K562 (cell line): ENCODE results near the gene RFX3. TPM values are rescaled to one million over a fixed set of nuclear protein-coding genes. Genes with fewer than 3 reads are reported as not detected.

Source experiments
- ATAC-seq: fragments of 200-7000 bp; cut with Tn5 transposase; 3 replicates; pipeline ENCODE4 v1.9.1; 2020; ENCODE audit warnings: moderate library complexity
- BruUV-seq: library from RNA; stranded (reverse); fragments of 400-500 nt; replicated peaks from 2 replicates; lab custom pipeline; 2021; lab: Mats Ljungman, UMichigan
- CTCF ChIA-PET: fragments of 300-600 bp; formaldehyde crosslinking; extraction: SDS; loops from one replicate; lab custom pipeline; 2021; ENCODE audit warnings: low intra/inter-chr PET ratio; lab: Yijun Ruan, JAX
- POLR2A ChIA-PET: fragments of 300-600, 350-650 bp; sonication (Branson Sonifier 250); formaldehyde crosslinking; extraction: SDS; loops from one replicate; lab custom pipeline; 2021; ENCODE audit warnings: antibody characterized with exemption, inconsistent platforms; lab: Yijun Ruan, JAX
- DNase-seq, 4 experiments: peaks; one replicate each; pipeline versions ENCODE4 v3.0.0 to v3.0.0-alpha.2; 2011 to 2018; ENCODE audit warnings: low spot score in 3 of 4, mixed read lengths in 3 of 4; ENCODE audit errors: extremely low read depth in 1 of 4
- FAIRE-seq: peaks from 2 replicates; lab custom pipeline; 2011; peaks lifted over from hg19 to GRCh38; lab: Jason Lieb, UNC
- H2AFZ ChIP-seq: 2 replicates; pipeline ENCODE4 v1.6.0; 2011; ENCODE audit warnings: low read depth, low read length, control low read depth, inconsistent platforms
- H3K27ac ChIP-seq: fragments of 200-600 bp; 3 replicates; pipeline ENCODE4 v1.8.0; 2011; ENCODE audit warnings: low read depth, mild to moderate bottlenecking, control low read depth, inconsistent platforms, low read length, moderate library complexity, mixed read lengths; ENCODE audit errors: extremely low read depth
- H3K27me3 ChIP-seq, 2 experiments: fragments of 300-600 bp in 1 of 2; 2 replicates in 1 of 2; 3 replicates in 1 of 2; pipeline versions ENCODE4 v1.6.0 to v1.8.0; 2011; ENCODE audit warnings: inconsistent platforms in 2 of 2, low read length in 2 of 2, mild to moderate bottlenecking in 1 of 2, mixed read lengths in 1 of 2, moderate library complexity in 1 of 2; ENCODE audit not compliant: control insufficient read depth in 2 of 2, insufficient read depth in 2 of 2
- H3K36me3 ChIP-seq: fragments of 300-600 bp; 3 replicates; pipeline ENCODE4 v1.8.0; 2011; ENCODE audit warnings: mild to moderate bottlenecking, low read length, inconsistent platforms; ENCODE audit not compliant: control insufficient read depth, insufficient read depth
- H3K4me1 ChIP-seq, 2 experiments: fragments of 200-600 bp in 1 of 2; replicated peaks in 1 of 2; 2 replicates in 1 of 2; 3 replicates in 1 of 2; pipeline versions ENCODE4 v1.5.1 to v1.8.0; 2011; ENCODE audit warnings: inconsistent platforms in 2 of 2, low read length in 2 of 2, mild to moderate bottlenecking in 1 of 2, mixed read lengths in 1 of 2, moderate library complexity in 1 of 2; ENCODE audit not compliant: control insufficient read depth in 2 of 2, insufficient read depth in 2 of 2
- H3K4me2 ChIP-seq: 2 replicates; pipeline ENCODE4 v1.6.1; 2011; ENCODE audit warnings: low read length, control low read depth, inconsistent platforms, mixed read lengths; ENCODE audit not compliant: insufficient read depth
- H3K4me3 ChIP-seq: fragments of 200-600 bp; sonication (generic), shearing (Covaris generic); 2 replicates; pipeline ENCODE4 v1.5.1; 2016; ENCODE audit warnings: control low read depth, inconsistent platforms
- H3K79me2 ChIP-seq: fragments of 200-600 bp; 3 replicates; pipeline ENCODE4 v1.8.0; 2011; ENCODE audit warnings: low read length, inconsistent platforms; ENCODE audit not compliant: control insufficient read depth, insufficient read depth
- H3K9ac ChIP-seq, 2 experiments: 2 replicates each; pipeline versions ENCODE4 v1.6.0 to v1.6.1; 2011; ENCODE audit warnings: low read depth in 2 of 2, low read length in 2 of 2, control low read depth in 1 of 2, inconsistent platforms in 1 of 2, mild to moderate bottlenecking in 1 of 2, mixed read lengths in 1 of 2; ENCODE audit not compliant: insufficient read depth in 1 of 2
- H3K9me1 ChIP-seq: one replicate; pipeline ENCODE4 v1.6.0; 2011; ENCODE audit warnings: inconsistent platforms, mild to moderate bottlenecking, low read length, moderate library complexity; ENCODE audit not compliant: control insufficient read depth, insufficient read depth
- H3K9me3 ChIP-seq: replicated peaks from 2 replicates; pipeline ENCODE4 v1.5.1; 2011; ENCODE audit warnings: low read depth, low read length, inconsistent platforms; ENCODE audit not compliant: control insufficient read depth, insufficient read depth
- H4K20me1 ChIP-seq: replicated peaks from 2 replicates; pipeline ENCODE4 v1.6.1; 2011; ENCODE audit warnings: low read length, inconsistent platforms, mixed read lengths; ENCODE audit not compliant: control insufficient read depth, insufficient read depth
- ATF7 ChIP-seq: fragments of 450-650 bp; IDR thresholded peaks from 2 replicates; pipeline ENCODE4 v1.7.1; 2014; ENCODE audit warnings: mild to moderate bottlenecking, moderate library complexity
- DDX20 ChIP-seq: fragments of 450-650 bp; IDR thresholded peaks from 2 replicates; pipeline ENCODE4 v1.6.1; 2016; ENCODE audit warnings: missing genetic modification characterization, low read depth, mild to moderate bottlenecking, missing compliant biosample characterization, moderate library complexity
- ETS2 ChIP-seq: IDR thresholded peaks from 2 replicates; pipeline ENCODE4 v1.6.1; 2016; ENCODE audit warnings: borderline replicate concordance, missing genetic modification characterization, mild to moderate bottlenecking, moderate library complexity, missing compliant biosample characterization; ENCODE audit not compliant: poor library complexity, severe bottlenecking
- FIP1L1 ChIP-seq: fragments of 200-400 bp; formaldehyde crosslinking; IDR thresholded peaks from 2 replicates; pipeline ENCODE4 v1.6.1; 2018; ENCODE audit warnings: mild to moderate bottlenecking, low read depth, low read length; ENCODE audit not compliant: poor library complexity, severe bottlenecking
- FOXJ2 ChIP-seq: fragments of 200-800 bp; sonication (Bioruptor generic); IDR thresholded peaks from 2 replicates; pipeline ENCODE4 v1.6.1; 2016; ENCODE audit warnings: missing genetic modification characterization, missing compliant biosample characterization
- NELFE ChIP-seq: IDR thresholded peaks from 2 replicates; pipeline ENCODE4 v1.6.1; 2011; ENCODE audit warnings: mild to moderate bottlenecking; ENCODE audit not compliant: insufficient read depth, insufficient read length
- NRF1 ChIP-seq, 2 experiments: fragments of 450-650 bp; IDR thresholded peaks in 1 of 2; conservative IDR thresholded peaks in 1 of 2; 2 replicates each; pipeline ENCODE4 v1.6.1; 2014; ENCODE audit warnings: mild to moderate bottlenecking in 2 of 2
- NUFIP1 ChIP-seq: fragments of 450-650 bp; IDR thresholded peaks from 2 replicates; pipeline ENCODE4 v1.6.1; 2018; ENCODE audit not compliant: partially characterized antibody
- in situ Hi-C: fragments of 300-500 bp; cut with MboI; formaldehyde crosslinking; loops from 4 replicates; pipeline ENCODE4 v1.15.0; 2018; ENCODE audit warnings: inconsistent platforms, mixed read lengths
- intact Hi-C: fragments of 100-400 bp; cut with micrococcal nuclease; formaldehyde crosslinking; loops from 2 replicates; pipeline ENCODE4 v1.14.2; 2022
- polyA plus RNA-seq, 8 experiments: library from polyadenylated mRNA; depleted of rRNA in 4 of 8; stranded (reverse) in 5 of 8; unstranded in 3 of 8; fragments of >200 nt; fragmentation: Nextera tagmentation in 2 of 8; fragmentation: Illumina TruSeq in 1 of 8; extraction: Ambion mirVana in 2 of 8; extraction: Trizol in 1 of 8; gene quantifications; 2 replicates each; pipeline versions ENCODE4 v1.2.1 to v1.2.3, GENCODE V29; 2011 to 2014; ENCODE audit warnings: inconsistent platforms in 1 of 8, missing spikeins in 1 of 8
- total RNA-seq, 7 experiments: library from RNA; depleted of rRNA in 6 of 7; stranded (reverse); fragments of >200 nt in 6 of 7; fragmentation: Illumina TruSeq in 2 of 7; extraction: Trizol in 2 of 7; gene quantifications; 2 replicates each; pipeline versions ENCODE4 v1.2.1 to v1.2.3, GENCODE V29; 2011 to 2021; ENCODE audit warnings: low replicate concordance in 1 of 7
- TF ChIP-seq, protein P1 (sequence below), 3 experiments: IDR thresholded peaks in 2 of 3; conservative IDR thresholded peaks in 1 of 3; 2 replicates each; pipeline ENCODE4 v1.5.1; 2011 to 2012; ENCODE audit warnings: low read length in 3 of 3, mild to moderate bottlenecking in 3 of 3, control low read depth in 2 of 3, improper control_type of control experiment in 1 of 3, inconsistent platforms in 1 of 3, low read depth in 1 of 3, mixed read lengths in 1 of 3, moderate library complexity in 1 of 3; ENCODE audit not compliant: insufficient read depth in 2 of 3
- TF ChIP-seq, protein P2 (sequence below): IDR thresholded peaks from 3 replicates; pipeline ENCODE4 v1.6.1; 2011; ENCODE audit warnings: borderline replicate concordance, mild to moderate bottlenecking; ENCODE audit not compliant: insufficient read length, insufficient read depth
- TF ChIP-seq, protein P3 (sequence below): sonication (generic); IDR thresholded peaks from 2 replicates; pipeline ENCODE4 v1.6.1; 2016
- TF ChIP-seq, protein P4 (sequence below): fragments of 250-450 bp; sonication (Bioruptor Pico); IDR thresholded peaks from 2 replicates; pipeline ENCODE4 v1.5.0; 2021
- TF ChIP-seq, protein P5 (sequence below): fragments of 450-650 bp; IDR thresholded peaks from 2 replicates; pipeline ENCODE4 v1.6.1; 2016; ENCODE audit warnings: low read depth, mild to moderate bottlenecking, moderate library complexity
- TF ChIP-seq, protein P6 (sequence below), 2 experiments: fragments of 250-450 bp in 1 of 2; fragments of 450-650 bp in 1 of 2; sonication (Bioruptor Pico) in 1 of 2; IDR thresholded peaks; 2 replicates each; pipeline versions ENCODE4 v1.6.1 to v1.8.0; 2016 to 2021; ENCODE audit warnings: mild to moderate bottlenecking in 2 of 2, moderate library complexity in 2 of 2, missing compliant biosample characterization in 1 of 2, missing genetic modification characterization in 1 of 2

Gene RFX3
- total and polyA plus RNA-seq, 9 of the 15 experiments (the other 6 are each of a cell fraction or from before 2014, with no cell fraction given) = 0.86 to 4.9 (median 2.0) TPM

DNA sequence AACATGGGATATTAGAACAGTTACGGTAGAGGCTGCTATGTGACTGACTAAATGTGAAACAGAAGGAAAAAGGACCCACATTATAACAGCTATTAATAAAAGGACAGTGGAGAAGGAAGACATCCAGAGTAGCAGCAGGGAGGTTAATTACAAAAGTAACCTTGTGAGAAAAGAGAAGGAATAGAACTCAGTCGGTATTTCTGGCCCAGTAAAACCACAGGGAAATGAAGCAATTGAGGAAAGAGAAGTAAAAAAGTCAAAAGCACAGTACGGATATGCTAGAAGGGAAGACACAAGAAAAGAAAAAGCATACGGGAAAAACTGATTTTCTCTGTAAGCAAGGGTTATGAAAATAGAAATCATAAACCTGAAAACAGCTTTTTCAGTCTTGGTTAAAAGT, 164.7 kb downstream of the RFX3 start (continued):
- TF ChIP-seq, protein P1, sequence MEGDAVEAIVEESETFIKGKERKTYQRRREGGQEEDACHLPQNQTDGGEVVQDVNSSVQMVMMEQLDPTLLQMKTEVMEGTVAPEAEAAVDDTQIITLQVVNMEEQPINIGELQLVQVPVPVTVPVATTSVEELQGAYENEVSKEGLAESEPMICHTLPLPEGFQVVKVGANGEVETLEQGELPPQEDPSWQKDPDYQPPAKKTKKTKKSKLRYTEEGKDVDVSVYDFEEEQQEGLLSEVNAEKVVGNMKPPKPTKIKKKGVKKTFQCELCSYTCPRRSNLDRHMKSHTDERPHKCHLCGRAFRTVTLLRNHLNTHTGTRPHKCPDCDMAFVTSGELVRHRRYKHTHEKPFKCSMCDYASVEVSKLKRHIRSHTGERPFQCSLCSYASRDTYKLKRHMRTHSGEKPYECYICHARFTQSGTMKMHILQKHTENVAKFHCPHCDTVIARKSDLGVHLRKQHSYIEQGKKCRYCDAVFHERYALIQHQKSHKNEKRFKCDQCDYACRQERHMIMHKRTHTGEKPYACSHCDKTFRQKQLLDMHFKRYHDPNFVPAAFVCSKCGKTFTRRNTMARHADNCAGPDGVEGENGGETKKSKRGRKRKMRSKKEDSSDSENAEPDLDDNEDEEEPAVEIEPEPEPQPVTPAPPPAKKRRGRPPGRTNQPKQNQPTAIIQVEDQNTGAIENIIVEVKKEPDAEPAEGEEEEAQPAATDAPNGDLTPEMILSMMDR (IDR thresholded peaks at IDR 0.05 in 2 of 3, conservative IDR thresholded peaks at IDR 0.05 in 1 of 3; ENCODE audit: insufficient read depth in 2 of 3, low read depth in 1 of 3, low read length in 3 of 3) = no peak
- TF ChIP-seq FOXJ2 (no peak), DDX20 (tag) (no peak), NUFIP1 (no peak), FIP1L1 (no peak), NRF1 (conservative IDR thresholded peaks at IDR 0.05 in 1 of 2, IDR thresholded peaks at IDR 0.05 in 1 of 2) (no peak), NELFE (no peak)

DNA sequence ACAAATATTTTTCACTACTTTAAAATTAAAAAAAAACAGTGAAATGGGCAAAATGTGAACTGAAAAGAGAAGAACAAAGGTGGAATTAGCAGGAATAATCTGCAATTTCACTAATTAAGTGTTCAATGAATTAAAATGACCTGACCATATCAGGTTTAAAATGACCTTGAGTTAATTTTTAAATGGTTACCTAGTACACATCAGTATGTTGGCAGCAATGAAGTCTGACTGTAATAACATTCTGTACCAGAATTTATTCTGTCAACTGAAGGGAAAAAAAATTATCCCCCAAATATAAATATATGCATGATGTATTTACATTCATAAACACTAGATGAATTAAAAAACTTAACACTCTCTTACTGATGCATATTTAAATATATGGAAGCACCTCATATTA, 165.6 kb downstream of the RFX3 start:
- Histone ChIP-seq H4K20me1 (no peaks in the 10 kb centered on the region), H3K27ac (no peak overlapping the region), H3K36me3 (no peaks in the 10 kb centered on the region), H3K9me1 (no peaks in the 10 kb centered on the region), H3K4me2 (no peak overlapping the region), H3K4me1 (no peaks in the 10 kb centered on the region), H3K79me2 (no peaks in the 10 kb centered on the region), H3K9ac (no peak overlapping the region), H2AFZ (no peak overlapping the region), H3K27me3 (no peaks in the 10 kb centered on the region), H3K9me3 (no peaks in the 10 kb centered on the region), H3K4me3 (no peak overlapping the region)
- intact Hi-C loops = no loop called here
- in situ Hi-C loops = no loop called here
- ChIA-PET POLR2A (no interaction called here), CTCF (no interaction called here)
- FAIRE-seq (no peak), DNase-seq (no peak), ATAC-seq (no peak)
- no TSS peak for BruUV-seq
- TF ChIP-seq ETS2 (no peak), ATF7 (no peak)
- TF ChIP-seq, protein P2, sequence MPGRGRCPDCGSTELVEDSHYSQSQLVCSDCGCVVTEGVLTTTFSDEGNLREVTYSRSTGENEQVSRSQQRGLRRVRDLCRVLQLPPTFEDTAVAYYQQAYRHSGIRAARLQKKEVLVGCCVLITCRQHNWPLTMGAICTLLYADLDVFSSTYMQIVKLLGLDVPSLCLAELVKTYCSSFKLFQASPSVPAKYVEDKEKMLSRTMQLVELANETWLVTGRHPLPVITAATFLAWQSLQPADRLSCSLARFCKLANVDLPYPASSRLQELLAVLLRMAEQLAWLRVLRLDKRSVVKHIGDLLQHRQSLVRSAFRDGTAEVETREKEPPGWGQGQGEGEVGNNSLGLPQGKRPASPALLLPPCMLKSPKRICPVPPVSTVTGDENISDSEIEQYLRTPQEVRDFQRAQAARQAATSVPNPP = no peak
- TF ChIP-seq, protein P3, sequence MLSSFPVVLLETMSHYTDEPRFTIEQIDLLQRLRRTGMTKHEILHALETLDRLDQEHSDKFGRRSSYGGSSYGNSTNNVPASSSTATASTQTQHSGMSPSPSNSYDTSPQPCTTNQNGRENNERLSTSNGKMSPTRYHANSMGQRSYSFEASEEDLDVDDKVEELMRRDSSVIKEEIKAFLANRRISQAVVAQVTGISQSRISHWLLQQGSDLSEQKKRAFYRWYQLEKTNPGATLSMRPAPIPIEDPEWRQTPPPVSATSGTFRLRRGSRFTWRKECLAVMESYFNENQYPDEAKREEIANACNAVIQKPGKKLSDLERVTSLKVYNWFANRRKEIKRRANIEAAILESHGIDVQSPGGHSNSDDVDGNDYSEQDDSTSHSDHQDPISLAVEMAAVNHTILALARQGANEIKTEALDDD = no peak
- TF ChIP-seq, protein P4, sequence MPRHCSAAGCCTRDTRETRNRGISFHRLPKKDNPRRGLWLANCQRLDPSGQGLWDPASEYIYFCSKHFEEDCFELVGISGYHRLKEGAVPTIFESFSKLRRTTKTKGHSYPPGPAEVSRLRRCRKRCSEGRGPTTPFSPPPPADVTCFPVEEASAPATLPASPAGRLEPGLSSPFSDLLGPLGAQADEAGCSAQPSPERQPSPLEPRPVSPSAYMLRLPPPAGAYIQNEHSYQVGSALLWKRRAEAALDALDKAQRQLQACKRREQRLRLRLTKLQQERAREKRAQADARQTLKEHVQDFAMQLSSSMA (CRISPR knock-in tag) = no peak
- TF ChIP-seq, protein P5, sequence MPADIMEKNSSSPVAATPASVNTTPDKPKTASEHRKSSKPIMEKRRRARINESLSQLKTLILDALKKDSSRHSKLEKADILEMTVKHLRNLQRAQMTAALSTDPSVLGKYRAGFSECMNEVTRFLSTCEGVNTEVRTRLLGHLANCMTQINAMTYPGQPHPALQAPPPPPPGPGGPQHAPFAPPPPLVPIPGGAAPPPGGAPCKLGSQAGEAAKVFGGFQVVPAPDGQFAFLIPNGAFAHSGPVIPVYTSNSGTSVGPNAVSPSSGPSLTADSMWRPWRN = no peak
- TF ChIP-seq, protein P6, sequence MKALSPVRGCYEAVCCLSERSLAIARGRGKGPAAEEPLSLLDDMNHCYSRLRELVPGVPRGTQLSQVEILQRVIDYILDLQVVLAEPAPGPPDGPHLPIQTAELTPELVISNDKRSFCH (CRISPR knock-in tag; IDR thresholded peaks at IDR 0.05) = no peak
- TF ChIP-seq, protein P6 (tag; IDR thresholded peaks at IDR 0.05) = no peak
